Measurements from ENCODE around the gene CPAMD8. TPM values are rescaled to one million over a fixed set of nuclear protein-coding genes. Genes with fewer than 3 reads are reported as not detected.
A peak's percentile ranks its signal among the peaks of the same experiment; 100 is the strongest.

The CPAMD8 gene
- total and polyA plus RNA-seq, 2 experiments from 2014 or later, result 7.9 to 17.6 TPM

GRCh38 chr19:16922592-16922934 lies 104.0 kb downstream of the CPAMD8 start:
- no peaks in the 10 kb centered on the region for H3K79me2 ChIP-seq
- H3K4me2 ChIP-seq, result no peak overlapping the region
- H3K27ac ChIP-seq, result no peak overlapping the region
- TF ChIP-seq EZH2 (IDR thresholded peaks at IDR 0.05; ENCODE audit: borderline replicate concordance), result no peak
- no peaks in the 10 kb centered on the region for H4K20me1 ChIP-seq (ENCODE audit: insufficient read depth, poor library complexity, severe bottlenecking)
- H2AFZ ChIP-seq, result no peak overlapping the region
- H3K9me3 ChIP-seq (ENCODE audit: low read depth), result no peaks in the 10 kb centered on the region
- no peaks in the 10 kb centered on the region for H3K36me3 ChIP-seq (replicated peaks; ENCODE audit: insufficient read depth, low read depth)
- H3K4me3 ChIP-seq, result no peak overlapping the region
- no peak for DNase-seq (ENCODE audit: low spot score)
- H3K4me1 ChIP-seq (ENCODE audit: insufficient read depth), result no peaks in the 10 kb centered on the region
- no peaks in the 10 kb centered on the region for H3K9me2 ChIP-seq (replicated peaks; ENCODE audit: insufficient read depth)
- WGBS (ENCODE audit: low lambda C conversion rate, missing lambda C conversion rate), result 100% methylated on average over 1 of the region's 1 CpG
- H3K27me3 ChIP-seq, result no peaks in the 10 kb centered on the region

GRCh38 chr19:16921766-16922591 lies 104.6 kb downstream of the CPAMD8 start:
- Histone ChIP-seq H4K20me1 (ENCODE audit: insufficient read depth, poor library complexity, severe bottlenecking) (no peaks in the 10 kb centered on the region), H3K4me3 (no peak overlapping the region), H3K4me2 (no peak overlapping the region), H3K9me3 (ENCODE audit: low read depth) (no peaks in the 10 kb centered on the region), H3K36me3 (replicated peaks; ENCODE audit: insufficient read depth, low read depth) (no peaks in the 10 kb centered on the region), H2AFZ (no peak overlapping the region), H3K4me1 (ENCODE audit: insufficient read depth) (no peaks in the 10 kb centered on the region), H3K27me3 (no peaks in the 10 kb centered on the region), H3K79me2 (no peaks in the 10 kb centered on the region), H3K9me2 (replicated peaks; ENCODE audit: insufficient read depth) (no peaks in the 10 kb centered on the region), H3K27ac (no peak overlapping the region)
- 95% methylated on average over 21 of the region's 21 CpGs for WGBS (ENCODE audit: low lambda C conversion rate, missing lambda C conversion rate)
- DNase-seq (ENCODE audit: low spot score), result no peak
- TF ChIP-seq EZH2 (IDR thresholded peaks at IDR 0.05; ENCODE audit: borderline replicate concordance), result no peak
- no peak for TF ChIP-seq CTCF (IDR thresholded peaks at IDR 0.05; ENCODE audit: poor library complexity)
- no peak for TF ChIP-seq EZH2phosphoT487 (IDR thresholded peaks at IDR 0.05; ENCODE audit: low read depth, severe bottlenecking, unreplicated experiment)

GRCh38 chr19:16920816-16921529 lies 105.6 kb downstream of the CPAMD8 start:
- no peak overlapping the region for H2AFZ ChIP-seq
- DNase-seq (ENCODE audit: low spot score), result peak; percentile 54
- H3K79me2 ChIP-seq, result no peaks in the 10 kb centered on the region
- H4K20me1 ChIP-seq (ENCODE audit: insufficient read depth, poor library complexity, severe bottlenecking), result no peaks in the 10 kb centered on the region
- no peaks in the 10 kb centered on the region for H3K27me3 ChIP-seq
- H3K4me3 ChIP-seq, result no peak overlapping the region
- no peaks in the 10 kb centered on the region for H3K9me2 ChIP-seq (replicated peaks; ENCODE audit: insufficient read depth)
- H3K4me1 ChIP-seq (ENCODE audit: insufficient read depth), result no peaks in the 10 kb centered on the region
- H3K4me2 ChIP-seq, result no peak overlapping the region
- no peak overlapping the region for H3K27ac ChIP-seq
- H3K36me3 ChIP-seq (replicated peaks; ENCODE audit: insufficient read depth, low read depth), result no peaks in the 10 kb centered on the region
- no peak for TF ChIP-seq CTCF (IDR thresholded peaks at IDR 0.05; ENCODE audit: poor library complexity)
- no peak for TF ChIP-seq EZH2phosphoT487 (IDR thresholded peaks at IDR 0.05; ENCODE audit: low read depth, severe bottlenecking, unreplicated experiment)
- no peak for TF ChIP-seq EZH2 (IDR thresholded peaks at IDR 0.05; ENCODE audit: borderline replicate concordance)
- no peaks in the 10 kb centered on the region for H3K9me3 ChIP-seq (ENCODE audit: low read depth)
- 68% methylated on average over 12 of the region's 12 CpGs for WGBS (ENCODE audit: low lambda C conversion rate, missing lambda C conversion rate)

- H3K36me3 ChIP-seq (replicated peaks; ENCODE audit: insufficient read depth, low read depth), result no peaks in the 10 kb centered on the region
- no peaks in the 10 kb centered on the region for H3K27me3 ChIP-seq
- WGBS (ENCODE audit: low lambda C conversion rate, missing lambda C conversion rate), result 92% methylated on average over 4 of the region's 4 CpGs
Measured at GRCh38 chr19:16919496-16919895, 107.1 kb downstream of the CPAMD8 start.

More at GRCh38 chr19:16919496-16919895, 107.1 kb downstream of the CPAMD8 start:
- Histone ChIP-seq H3K4me1 (ENCODE audit: insufficient read depth) (no peaks in the 10 kb centered on the region), H3K9me3 (ENCODE audit: low read depth) (no peaks in the 10 kb centered on the region), H3K27ac (no peak overlapping the region), H3K9me2 (replicated peaks; ENCODE audit: insufficient read depth) (no peaks in the 10 kb centered on the region), H3K4me3 (no peak overlapping the region), H4K20me1 (ENCODE audit: insufficient read depth, poor library complexity, severe bottlenecking) (no peaks in the 10 kb centered on the region), H2AFZ (no peak overlapping the region), H3K4me2 (no peak overlapping the region), H3K79me2 (no peaks in the 10 kb centered on the region)
- DNase-seq (ENCODE audit: low spot score), result no peak
- TF ChIP-seq EZH2phosphoT487 (IDR thresholded peaks at IDR 0.05; ENCODE audit: low read depth, severe bottlenecking, unreplicated experiment) (no peak), EZH2 (IDR thresholded peaks at IDR 0.05; ENCODE audit: borderline replicate concordance) (no peak), CTCF (IDR thresholded peaks at IDR 0.05; ENCODE audit: poor library complexity) (no peak)
